ENCODE results near the gene LRSAM1. TPM values are rescaled to one million over a fixed set of nuclear protein-coding genes. Genes with fewer than 3 reads are reported as not detected.

Gene LRSAM1
- total and polyA plus RNA-seq, 11 donors = 21.9 to 42.2 (median 31.6) TPM

DNA sequence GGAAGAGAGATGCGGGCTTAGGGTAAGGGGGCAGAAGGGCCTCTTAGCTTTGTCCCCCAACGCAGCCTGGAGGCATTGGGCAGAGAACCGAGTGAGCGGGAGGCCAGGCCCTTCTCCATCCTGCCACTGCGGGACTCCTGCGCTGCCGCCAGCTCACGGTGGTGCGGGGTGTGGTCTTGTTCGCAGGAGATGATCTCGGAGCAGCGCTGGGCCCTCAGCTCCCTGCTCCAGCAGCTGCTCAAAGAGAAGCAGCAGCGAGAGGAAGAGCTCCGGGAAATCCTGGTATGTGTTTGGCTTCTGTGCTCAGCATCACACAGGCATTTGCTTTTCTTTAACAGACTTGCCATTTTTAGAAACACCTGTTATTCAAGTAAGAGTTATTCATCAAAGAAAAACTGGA lies 41.3 kb downstream of the LRSAM1 start:
- TF ChIP-seq, protein P1, sequence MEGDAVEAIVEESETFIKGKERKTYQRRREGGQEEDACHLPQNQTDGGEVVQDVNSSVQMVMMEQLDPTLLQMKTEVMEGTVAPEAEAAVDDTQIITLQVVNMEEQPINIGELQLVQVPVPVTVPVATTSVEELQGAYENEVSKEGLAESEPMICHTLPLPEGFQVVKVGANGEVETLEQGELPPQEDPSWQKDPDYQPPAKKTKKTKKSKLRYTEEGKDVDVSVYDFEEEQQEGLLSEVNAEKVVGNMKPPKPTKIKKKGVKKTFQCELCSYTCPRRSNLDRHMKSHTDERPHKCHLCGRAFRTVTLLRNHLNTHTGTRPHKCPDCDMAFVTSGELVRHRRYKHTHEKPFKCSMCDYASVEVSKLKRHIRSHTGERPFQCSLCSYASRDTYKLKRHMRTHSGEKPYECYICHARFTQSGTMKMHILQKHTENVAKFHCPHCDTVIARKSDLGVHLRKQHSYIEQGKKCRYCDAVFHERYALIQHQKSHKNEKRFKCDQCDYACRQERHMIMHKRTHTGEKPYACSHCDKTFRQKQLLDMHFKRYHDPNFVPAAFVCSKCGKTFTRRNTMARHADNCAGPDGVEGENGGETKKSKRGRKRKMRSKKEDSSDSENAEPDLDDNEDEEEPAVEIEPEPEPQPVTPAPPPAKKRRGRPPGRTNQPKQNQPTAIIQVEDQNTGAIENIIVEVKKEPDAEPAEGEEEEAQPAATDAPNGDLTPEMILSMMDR (IDR thresholded peaks at IDR 0.05) = no peak
- TF ChIP-seq POLR2A (IDR thresholded peaks at IDR 0.05) = no peak
- H3K27me3 ChIP-seq = no peaks in the 10 kb centered on the region
- no peaks in the 10 kb centered on the region for H3K9me3 ChIP-seq
- intact Hi-C loops (cut with DNase I) = no loop called here
- ATAC-seq (no peak), DNase-seq (no peak)
- WGBS, 4 donors = 80 to 89% (median 85%) methylated on average over 12 to 14 of the region's 14 CpGs
- H3K27ac ChIP-seq = peak overlapping the region in 2 of 12 donors; percentile 72 to 87
- no peak overlapping the region for H3K4me3 ChIP-seq
- peaks cover 0 to 30% (median 12%) of the 10 kb centered on the region in 12 donors for H3K4me1 ChIP-seq
- peaks cover 0 to 95% (median 86%) of the 10 kb centered on the region in 9 donors for H3K36me3 ChIP-seq

DNA sequence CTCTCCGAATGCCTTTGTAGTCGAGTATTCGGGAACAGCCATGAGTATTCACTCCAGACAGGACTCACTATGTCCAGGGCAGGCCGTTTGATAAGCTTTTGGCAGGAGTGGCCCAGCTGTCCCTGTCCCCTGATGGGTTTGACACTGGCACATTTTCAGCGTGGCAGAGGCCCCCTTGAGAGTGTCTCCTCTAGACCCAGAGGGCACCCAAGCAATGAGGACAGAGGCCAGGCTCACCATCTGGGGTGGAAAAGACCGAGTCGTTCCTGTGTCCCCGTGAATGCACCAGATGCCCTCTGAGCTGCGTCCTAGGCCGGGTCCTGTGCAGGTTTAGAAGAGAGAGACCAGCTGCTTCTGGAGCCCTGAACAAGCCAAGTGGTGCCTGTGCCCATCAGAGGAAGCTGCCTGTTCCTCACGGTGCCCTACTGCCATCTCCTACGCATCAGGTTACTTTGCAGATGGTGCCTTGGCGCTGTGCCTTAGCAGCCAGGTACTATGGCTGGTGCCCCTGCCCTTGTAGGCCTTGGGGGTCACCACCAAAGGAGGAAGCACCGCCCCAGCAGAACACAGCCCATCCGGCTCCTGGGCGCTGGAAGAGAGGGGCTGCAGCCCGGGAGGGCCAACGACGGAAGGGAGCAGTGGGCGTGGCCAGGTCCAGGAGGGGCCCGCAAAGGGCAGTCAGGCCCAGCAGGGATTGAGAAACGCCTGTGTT lies 42.4 kb downstream of the LRSAM1 start:
- TF ChIP-seq POLR2A (IDR thresholded peaks at IDR 0.05) = no peak
- TF ChIP-seq, protein P1 (IDR thresholded peaks at IDR 0.05) = no peak
- Histone ChIP-seq H3K27ac (peak overlapping the region; percentile 55 to 91 (median 79)), H3K4me1 (peaks cover 0 to 30% (median 12%) of the 10 kb centered on the region in 12 donors), H3K36me3 (peaks cover 0 to 93% (median 86%) of the 10 kb centered on the region in 9 donors), H3K4me3 (no peak overlapping the region), H3K27me3 (no peaks in the 10 kb centered on the region), H3K9me3 (no peaks in the 10 kb centered on the region)
- ATAC-seq = peak; percentile 80 to 88 (median 84)
- WGBS, 4 donors = 57 to 65% (median 61%) methylated on average over 17 to 22 of the region's 22 CpGs
- peak in 3 of 5 donors; percentile 51 to 86 (median 78) for DNase-seq
- intact Hi-C loops (cut with DNase I) = no loop called here

DNA sequence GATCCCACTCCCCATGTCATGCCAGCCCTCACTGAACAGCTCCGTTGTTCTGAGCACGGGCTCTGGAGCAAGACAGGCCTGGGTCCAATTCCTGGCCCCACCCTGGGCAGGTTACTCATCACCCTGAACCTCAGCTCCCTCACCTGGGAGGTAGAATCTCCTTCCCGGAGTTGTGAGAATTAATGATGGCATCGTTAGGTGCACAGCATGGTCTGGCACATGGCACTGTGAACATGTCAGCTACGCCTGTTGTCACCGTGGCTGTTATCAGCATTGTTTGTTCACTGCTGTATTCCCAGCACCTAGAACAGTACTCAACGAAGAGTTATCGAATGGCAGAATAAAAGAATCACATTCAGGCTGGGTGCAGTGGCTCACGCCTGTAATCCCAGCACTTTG lies 43.0 kb downstream of the LRSAM1 start:
- ATAC-seq = peak; percentile 43 to 68 (median 66)

More for the DNA sequence above, 43.0 kb downstream of the LRSAM1 start:
- no peaks in the 10 kb centered on the region for H3K27me3 ChIP-seq
- H3K9me3 ChIP-seq = no peaks in the 10 kb centered on the region
- intact Hi-C loops (cut with DNase I) = no loop called here
- peaks cover 0 to 30% (median 12%) of the 10 kb centered on the region in 12 donors for H3K4me1 ChIP-seq
- peaks cover 0 to 90% (median 80%) of the 10 kb centered on the region in 9 donors for H3K36me3 ChIP-seq
- no peak for TF ChIP-seq POLR2A (IDR thresholded peaks at IDR 0.05)
- TF ChIP-seq, protein P1 (IDR thresholded peaks at IDR 0.05) = no peak
- no peak overlapping the region for H3K4me3 ChIP-seq
- DNase-seq = no peak
- H3K27ac ChIP-seq = peak overlapping the region; percentile 55 to 91 (median 79)
- WGBS, 4 donors = 52 to 77% (median 66%) methylated on average over 8 to 9 of the region's 9 CpGs
